ENCODE data around the gene RASL10A.
"Not testable (repeated sequence)": the region's sequence is repeated elsewhere in the genome, so short reads cannot be mapped to it uniquely, and the experiment has no call there.

Gene RASL10A

DNA sequence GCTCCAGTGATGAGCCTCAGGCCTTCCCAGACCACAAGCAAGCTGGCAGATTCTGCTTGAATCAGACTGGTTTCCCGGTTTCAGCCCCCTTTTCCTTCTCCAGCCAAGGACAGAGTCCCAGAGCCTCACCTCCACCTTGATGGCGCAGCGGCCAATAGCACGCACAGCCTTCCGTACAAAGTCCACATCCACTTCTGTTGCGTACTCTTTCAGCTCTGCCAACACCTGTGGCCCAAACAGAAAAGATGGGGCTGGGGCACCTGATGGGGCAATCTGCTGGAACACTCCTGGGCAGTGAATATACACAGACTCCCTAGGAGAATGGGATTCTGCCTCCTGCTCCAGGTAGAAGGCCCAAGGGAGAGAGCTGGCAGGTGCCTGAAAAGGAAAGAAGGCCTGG is 35.5 kb upstream of the RASL10A start:
- TF ChIP-seq, protein P1, sequence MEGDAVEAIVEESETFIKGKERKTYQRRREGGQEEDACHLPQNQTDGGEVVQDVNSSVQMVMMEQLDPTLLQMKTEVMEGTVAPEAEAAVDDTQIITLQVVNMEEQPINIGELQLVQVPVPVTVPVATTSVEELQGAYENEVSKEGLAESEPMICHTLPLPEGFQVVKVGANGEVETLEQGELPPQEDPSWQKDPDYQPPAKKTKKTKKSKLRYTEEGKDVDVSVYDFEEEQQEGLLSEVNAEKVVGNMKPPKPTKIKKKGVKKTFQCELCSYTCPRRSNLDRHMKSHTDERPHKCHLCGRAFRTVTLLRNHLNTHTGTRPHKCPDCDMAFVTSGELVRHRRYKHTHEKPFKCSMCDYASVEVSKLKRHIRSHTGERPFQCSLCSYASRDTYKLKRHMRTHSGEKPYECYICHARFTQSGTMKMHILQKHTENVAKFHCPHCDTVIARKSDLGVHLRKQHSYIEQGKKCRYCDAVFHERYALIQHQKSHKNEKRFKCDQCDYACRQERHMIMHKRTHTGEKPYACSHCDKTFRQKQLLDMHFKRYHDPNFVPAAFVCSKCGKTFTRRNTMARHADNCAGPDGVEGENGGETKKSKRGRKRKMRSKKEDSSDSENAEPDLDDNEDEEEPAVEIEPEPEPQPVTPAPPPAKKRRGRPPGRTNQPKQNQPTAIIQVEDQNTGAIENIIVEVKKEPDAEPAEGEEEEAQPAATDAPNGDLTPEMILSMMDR (conservative IDR thresholded peaks at IDR 0.05; ENCODE audit: low read depth, low read length), result no peak
- DNase-seq (ENCODE audit: low read depth), result no peak
- H3K4me3 ChIP-seq (ENCODE audit: low read length), result no peak overlapping the region

DNA sequence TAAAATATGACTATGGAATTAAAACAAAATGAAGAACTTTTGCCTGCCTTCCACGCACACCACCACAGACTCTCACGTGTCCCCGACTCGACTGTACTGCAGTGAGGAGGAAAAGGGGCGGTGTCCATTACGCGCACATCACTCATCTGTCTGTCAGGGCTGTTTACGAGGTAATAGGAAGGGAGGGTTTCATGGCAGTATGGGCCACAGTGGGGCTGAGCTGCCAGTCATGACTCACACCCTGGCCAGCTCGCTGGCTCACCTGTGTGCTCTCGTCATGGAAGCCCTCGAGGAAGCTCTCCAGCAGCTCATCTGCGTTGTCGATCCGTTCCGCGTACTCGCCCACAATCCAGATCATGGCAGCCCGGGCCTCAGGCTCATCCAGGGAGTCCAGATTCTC is 33.5 kb upstream of the RASL10A start:
- DNase-seq (ENCODE audit: low read depth), result no peak
- H3K4me3 ChIP-seq (ENCODE audit: low read length), result no peak overlapping the region
- TF ChIP-seq, protein P1 (conservative IDR thresholded peaks at IDR 0.05; ENCODE audit: low read depth, low read length), result no peak

DNA sequence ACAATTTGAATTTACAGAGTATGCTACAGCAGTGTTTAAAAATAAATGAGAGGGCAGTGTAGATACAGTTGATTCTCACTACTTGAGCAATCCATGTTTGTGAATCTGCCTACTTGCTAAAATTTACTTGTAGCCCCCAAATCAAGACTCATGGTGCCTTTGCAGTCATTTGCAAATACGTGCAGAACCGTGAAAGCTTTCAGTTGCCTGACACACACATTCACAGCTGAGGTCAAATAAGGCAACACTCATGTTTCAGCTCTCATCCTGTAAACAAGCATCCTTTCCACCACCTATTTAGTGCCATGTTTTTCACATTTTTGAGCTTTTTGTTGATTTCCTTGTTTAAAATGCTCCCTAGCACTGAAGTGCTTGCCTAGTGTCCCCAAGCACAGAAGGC is 32.5 kb upstream of the RASL10A start:
- TF ChIP-seq, protein P1 (conservative IDR thresholded peaks at IDR 0.05; ENCODE audit: low read depth, low read length), result no peak
- no peak for DNase-seq (ENCODE audit: low read depth)
- no peak overlapping the region for H3K4me3 ChIP-seq (ENCODE audit: low read length)

DNA sequence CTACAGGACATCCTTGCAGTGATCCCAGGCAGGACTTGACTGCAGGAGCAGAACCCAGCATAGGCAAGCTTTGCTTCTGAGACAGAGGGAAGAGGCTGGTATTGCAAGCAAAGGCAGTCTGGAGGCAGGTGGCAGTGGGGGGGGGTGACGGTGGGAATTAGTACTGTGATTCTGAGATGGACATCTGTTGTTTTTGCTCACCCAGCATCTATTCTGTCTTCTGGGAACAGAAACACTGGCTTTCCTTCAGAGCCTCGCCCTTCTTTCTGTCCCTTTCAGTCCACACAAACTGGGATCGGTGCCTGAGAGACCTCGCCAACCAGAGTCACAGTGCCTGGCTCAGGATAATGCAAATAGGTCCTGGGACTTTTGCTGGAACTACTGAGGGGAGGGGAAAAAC is 31.2 kb upstream of the RASL10A start:
- no peak overlapping the region for H3K4me3 ChIP-seq (ENCODE audit: low read length)
- no peak for DNase-seq (ENCODE audit: low read depth)
- TF ChIP-seq, protein P1 (conservative IDR thresholded peaks at IDR 0.05; ENCODE audit: low read depth, low read length), result no peak

DNA sequence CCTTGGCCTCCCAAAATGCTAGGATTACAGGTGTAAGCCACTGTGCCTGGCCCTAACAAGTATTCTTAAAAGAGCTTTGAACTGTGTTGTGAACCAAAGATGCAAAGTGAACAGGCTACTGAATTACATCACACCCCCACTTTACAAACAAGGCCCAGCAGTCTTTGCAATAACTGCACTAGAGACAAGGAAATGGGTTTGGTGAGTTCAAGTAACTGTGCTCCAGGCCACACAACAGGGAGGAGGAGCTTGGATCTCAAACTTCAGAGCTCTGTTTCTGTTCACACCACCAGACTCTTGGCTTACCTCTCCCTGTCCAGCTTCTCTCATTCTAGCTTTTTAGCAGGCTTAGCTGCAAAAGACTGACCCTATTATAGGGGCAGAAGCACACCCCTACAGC is 30.4 kb upstream of the RASL10A start:
- H3K4me3 ChIP-seq (ENCODE audit: low read length), result no peak overlapping the region
- TF ChIP-seq, protein P1 (conservative IDR thresholded peaks at IDR 0.05; ENCODE audit: low read depth, low read length), result no peak
- no peak for DNase-seq (ENCODE audit: low read depth)

DNA sequence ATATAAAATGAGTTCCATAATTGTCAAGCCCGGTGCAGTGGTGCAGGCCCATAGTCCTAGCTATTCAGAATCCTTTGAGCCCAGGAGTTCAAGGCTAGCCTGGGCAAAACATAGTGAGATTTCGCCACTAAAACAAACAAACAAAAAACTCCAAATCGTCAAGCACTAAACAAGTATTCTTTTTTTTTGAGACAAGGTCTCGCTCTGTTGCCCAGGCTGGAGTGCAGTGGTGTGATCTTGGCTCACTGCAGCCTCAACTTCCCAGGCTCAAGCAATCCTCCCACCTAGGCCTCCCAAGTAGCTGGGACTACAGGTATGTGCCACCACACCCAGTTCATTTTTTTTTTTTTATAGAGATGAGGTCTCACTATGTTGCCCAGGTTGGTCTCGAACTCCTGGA is 29.4 kb upstream of the RASL10A start:
- not testable (repeated sequence) for H3K4me3 ChIP-seq (ENCODE audit: low read length); DNase-seq (ENCODE audit: low read depth)

DNA sequence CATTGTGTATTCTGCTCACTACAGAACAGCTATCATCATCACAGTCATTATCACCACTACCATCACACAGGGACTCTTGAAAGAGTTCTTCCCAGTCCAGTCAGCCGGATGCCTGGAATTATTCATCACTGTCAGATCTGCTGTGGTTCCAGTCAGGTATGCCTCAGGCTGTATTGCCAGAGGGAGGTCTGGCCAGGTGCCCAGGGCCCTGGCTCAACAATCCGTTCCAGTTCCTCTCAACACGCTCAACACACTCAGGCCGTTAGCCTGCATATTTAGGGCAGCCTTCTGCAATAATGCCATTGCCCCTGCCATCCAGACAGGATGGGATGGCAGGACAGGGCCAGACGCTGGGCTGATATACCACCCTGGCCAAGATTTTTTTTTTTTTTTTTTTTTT is 28.6 kb upstream of the RASL10A start:
- peak; percentile 50 for DNase-seq (ENCODE audit: low read depth)
- no peak overlapping the region for H3K4me3 ChIP-seq (ENCODE audit: low read length)
- TF ChIP-seq, protein P1 (conservative IDR thresholded peaks at IDR 0.05; ENCODE audit: low read depth, low read length), result no peak

DNA sequence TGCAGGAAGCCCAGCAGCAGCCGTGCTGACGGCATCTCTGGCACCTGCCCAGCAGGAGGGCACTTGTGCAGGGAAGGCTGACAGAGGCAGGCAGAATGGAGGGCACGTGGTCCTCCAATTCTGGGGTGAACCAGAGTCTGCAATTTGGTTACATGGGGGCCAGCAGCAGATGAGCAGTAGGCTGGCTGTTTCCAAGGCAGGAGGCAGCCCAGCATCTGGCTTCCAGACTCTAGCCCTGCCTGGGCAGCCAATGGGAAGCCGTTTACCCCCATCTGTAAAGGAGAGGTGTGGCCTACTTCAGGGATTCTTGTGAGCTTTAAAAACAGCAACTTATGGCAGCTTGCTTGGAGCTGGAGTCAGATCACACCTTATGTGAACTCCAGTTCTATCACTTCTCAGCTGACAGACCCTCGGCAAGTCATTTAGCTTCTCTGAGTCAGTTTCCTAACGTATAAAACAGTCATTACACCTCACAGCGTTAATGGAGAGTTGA is 27.9 kb upstream of the RASL10A start:
- TF ChIP-seq, protein P1 (conservative IDR thresholded peaks at IDR 0.05; ENCODE audit: low read depth, low read length), result no peak
- DNase-seq (ENCODE audit: low read depth), result no peak
- H3K4me3 ChIP-seq (ENCODE audit: low read length), result no peak overlapping the region
